NOMO-1 treated with DMSO at 0.1 percent for 48 hours (cell line): ENCODE results near the gene MICA.
A peak's percentile ranks its signal among the peaks of the same experiment; 100 is the strongest.
"Not testable (repeated sequence)": the region's sequence is repeated elsewhere in the genome, so short reads cannot be mapped to it uniquely, and the experiment has no call there.

Experiments
- DNase-seq: peaks from one replicate; lab custom pipeline; 2025; ENCODE audit not compliant: unreplicated experiment; lab: John Stamatoyannopoulos, UW

MICA gene

DNA sequence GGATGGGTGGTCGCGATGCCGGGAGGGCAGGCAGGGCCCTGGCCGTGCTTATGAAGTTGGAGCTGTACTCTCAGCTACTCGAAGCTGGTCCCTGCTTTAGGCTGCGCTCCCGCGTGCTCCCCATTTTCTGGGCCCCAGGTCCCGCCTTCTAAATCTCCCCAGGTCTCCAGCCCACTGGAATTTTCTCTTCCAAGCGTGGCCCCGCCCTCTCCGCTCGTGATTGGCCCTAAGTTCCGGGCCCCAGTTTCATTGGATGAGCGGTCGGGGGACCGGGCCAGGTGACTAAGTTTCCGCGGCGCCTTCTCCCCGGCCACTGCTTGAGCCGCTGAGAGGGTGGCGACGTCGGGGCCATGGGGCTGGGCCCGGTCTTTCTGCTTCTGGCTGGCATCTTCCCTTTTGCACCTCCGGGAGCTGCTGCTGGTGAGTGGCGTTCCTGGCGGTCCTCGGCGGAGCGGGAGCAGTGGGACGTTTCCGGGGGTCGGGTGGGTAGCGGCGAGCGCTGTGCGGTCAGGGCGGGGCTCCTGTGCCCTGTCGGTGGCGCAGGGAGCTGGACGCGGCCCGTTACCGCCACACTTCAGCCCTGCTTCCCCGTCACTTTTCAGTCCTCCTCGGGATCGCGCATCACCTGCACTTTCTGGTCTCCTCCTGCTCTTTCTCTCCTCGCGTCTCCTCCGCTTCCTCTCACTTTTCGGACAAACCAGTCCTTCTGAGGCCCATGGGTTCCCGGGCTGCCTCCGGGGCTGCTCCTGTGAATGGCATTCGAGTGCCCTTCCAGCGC, at the start of gene MICA:
Gene MICA (plus strand): TSS at position 313 of the 778 bp plus-strand sequence. CDS start 38 bp downstream, at position 351.
- DNase-seq: no peak

DNA sequence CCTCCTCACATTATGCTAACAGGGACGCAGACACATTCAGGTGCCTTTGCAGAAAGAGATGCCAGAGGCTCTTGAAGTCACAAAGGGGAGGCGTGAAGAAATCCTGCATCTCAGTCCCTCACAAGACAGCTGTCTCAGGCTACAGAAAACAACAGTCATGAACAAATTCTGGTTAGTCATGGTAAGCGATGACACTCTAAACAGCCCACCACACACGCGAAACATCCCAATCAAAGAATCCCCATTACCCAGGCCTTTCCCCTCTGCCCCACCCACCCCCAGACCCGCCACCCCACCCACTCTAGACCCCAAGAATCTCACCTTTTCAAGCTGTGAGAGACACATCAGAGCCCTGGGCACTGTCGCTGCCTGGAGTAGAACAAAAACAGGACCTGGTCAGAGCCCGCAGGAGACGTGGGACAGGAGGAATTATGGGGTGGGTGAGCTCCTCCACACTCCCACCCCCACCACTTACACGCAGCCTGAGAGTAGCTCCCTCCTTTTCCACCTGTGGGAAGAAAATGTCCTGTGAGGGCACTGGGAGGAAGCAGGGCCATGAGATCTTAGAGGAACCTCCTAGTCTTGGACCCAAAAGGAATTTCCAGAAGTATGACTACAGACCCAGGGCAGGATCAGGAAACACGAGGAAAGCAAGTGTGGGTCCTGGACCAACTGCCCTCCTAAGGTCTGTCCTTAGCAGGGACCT, 49.1 kb upstream of the MICA start:
- no peak for DNase-seq

DNA sequence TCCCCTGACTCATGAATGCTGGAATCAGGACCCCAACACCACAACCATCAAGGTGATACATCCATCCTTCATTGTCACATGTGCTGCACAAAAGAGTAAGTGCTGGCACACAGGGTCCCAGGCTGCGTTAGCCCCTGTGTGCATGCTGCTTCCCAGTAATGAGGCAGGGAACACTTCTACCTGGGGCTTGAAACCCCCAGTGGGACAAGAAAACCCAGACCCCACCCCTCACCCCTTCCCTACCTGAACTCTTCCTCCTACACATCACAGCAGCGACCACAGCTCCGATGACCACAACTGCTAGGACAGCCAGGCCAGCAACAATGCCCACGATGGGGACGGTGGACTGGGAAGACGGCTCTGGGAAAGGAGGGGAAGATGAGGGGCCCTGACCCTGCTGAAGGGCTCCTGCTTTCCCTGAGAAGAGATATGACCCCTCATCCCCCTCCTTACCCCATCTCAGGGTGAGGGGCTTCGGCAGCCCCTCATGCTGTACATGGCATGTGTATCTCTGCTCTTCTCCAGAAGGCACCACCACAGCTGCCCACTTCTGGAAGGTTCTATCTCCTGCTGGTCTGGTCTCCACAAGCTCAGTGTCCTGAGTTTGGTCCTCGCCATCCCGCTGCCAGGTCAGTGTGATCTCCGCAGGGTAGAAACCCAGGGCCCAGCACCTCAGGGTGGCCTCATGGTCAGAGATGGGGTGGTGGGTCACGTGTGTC, 48.4 kb upstream of the MICA start:
- no peak for DNase-seq

DNA sequence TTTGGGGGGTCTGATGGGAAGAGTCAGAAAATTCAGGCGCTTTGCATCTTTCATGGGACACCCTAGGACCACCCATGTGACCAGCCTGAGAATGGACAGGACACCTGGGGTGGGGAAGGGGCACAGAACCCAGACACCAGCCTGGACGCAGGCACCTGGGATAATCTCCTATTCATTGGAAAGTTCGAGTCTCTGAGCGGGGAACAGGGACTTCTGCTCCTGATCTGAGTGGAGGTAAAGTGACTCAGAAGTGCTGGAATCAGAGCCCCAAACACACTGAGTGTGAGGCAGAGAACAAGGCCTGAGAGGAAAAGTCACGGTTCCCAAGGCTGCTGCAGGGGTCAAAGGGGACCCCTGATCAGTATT, 47.8 kb upstream of the MICA start:
- no peak for DNase-seq

DNA sequence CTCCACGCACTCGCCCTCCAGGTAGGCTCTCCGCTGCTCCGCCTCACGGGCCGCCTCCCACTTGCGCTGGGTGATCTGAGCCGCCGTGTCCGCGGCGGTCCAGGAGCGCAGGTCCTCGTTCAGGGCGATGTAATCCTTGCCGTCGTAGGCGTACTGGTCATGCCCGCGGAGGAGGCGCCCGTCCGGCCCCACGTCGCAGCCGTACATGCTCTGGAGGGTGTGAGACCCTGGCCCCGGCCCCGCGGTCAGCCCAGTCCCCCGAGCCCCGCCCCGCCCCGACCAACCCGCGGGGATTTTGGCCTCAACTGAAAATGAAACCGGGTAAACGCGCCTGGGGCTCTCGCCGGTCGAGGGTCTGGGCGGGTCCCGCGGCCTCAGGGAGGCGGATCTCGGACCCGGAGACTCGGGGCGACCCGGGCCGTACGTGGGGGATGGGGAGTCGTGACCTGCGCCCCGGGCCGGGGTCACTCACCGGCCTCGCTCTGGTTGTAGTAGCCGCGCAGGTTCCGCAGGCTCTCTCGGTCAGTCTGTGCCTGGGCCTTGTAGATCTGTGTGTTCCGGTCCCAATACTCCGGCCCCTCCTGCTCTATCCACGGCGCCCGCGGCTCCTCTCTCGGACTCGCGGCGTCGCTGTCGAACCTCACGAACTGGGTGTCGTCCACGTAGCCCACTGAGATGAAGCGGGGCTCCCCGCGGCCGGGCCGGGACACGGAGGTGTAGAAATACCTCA, 47.0 kb upstream of the MICA start:
- DNase-seq: no peak

DNA sequence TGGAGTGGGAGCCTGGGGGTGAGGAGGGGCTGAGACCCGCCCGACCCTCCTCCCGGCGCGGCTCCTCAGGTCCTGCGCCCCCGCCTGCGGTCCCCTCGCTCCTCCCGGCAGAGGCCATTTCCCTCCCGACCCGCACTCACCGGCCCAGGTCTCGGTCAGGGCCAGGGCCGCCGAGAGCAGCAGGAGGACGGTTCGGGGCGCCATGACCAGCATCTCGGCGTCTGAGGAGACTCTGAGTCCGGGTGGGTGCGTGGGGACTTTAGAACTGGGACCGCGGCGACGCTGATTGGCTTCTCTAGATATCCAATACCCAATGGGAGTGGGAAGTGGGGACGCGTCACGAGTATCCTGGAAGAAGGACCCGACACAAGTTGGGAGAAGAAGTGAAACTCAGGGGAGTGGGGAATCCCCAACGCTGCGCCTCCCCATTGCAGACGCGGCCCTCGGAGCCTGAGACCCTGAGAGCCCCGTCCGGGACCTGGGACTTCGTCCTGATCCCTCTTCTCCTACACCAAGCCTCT, 46.4 kb upstream of the MICA start, which contains the start of gene HLA-B:
Gene HLA-B (minus strand): TSS at position 234 of the 521 bp plus-strand sequence. CDS start 21 bp downstream, at position 213.
- peak; percentile 78 for DNase-seq

DNA sequence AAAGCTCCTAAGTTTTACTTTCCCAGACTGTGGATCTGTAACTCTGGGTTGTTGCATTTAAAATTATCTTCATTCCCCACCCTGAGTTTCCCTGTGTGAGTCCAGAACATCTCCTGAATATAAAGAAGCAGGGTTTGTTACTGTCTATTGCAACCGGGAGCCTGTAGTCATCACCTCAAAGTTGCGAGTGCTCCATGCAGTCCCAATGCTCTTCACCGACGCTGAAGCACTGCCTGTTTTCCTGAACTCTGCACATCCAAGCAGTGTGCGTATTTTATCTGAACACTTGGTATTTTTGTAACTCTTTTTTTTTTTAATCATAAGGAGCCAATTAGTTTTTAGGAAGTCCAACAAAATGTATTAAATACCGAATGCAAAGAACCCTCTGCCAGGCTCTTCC, 45.5 kb upstream of the MICA start:
- DNase-seq: no peak

DNA sequence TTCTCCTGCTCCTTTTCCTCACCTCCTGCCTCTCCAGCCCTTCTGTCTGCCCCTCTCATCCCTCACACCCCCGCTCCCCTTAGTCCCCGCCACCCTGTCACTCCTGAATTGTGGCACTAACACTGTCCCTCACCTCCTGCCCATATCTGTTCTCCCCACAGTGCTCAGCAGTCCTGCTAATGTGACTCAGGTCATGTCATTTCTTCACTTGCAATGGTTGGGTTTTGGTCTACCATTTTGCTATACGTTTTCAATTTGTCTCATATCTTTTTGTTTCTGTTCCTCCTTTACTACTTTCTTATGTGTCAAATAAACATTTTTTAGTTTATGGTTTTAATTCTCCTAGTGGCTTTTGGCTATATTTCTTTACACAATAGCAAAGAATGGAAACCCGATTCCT, 45.1 kb upstream of the MICA start:
- no peak for DNase-seq

DNA sequence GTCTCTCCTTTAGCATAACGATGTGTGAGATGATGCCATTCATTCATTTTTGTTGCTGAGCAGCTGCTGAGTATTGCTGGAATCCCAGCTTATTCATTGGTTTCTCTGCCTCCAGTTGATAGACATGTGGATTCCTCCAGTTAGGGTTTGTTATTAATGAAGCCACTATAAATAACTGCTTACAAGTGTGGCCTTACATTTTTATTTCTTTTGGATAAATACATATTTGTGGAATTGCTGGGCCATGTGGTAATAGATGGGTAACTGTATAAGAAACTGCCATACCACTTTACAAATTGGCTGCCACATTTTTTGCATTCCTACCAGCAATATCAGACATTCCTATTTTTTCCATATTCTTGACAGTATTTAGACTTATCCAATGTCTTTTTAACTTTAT, 43.8 kb upstream of the MICA start:
- no peak for DNase-seq

DNA sequence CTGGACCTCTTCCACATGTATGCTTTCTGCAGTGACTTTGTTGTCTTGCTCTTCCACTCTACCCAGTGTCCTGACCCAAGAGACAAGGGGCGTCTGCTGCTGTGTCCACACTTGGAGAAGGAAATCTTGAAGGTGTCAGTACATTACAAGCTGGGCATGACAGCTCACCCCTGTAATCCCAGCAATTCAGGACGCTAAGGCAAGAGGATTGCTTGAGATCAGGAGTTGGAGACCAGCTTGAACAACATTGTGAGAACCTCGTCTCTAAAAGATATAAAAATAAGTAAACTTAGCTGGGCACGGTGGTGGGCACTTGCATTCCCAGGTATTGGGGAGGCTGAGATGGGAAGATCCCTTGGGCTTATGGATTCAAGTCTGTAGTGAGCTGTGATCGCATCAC, 40.6 kb upstream of the MICA start:
- no peak for DNase-seq

DNA sequence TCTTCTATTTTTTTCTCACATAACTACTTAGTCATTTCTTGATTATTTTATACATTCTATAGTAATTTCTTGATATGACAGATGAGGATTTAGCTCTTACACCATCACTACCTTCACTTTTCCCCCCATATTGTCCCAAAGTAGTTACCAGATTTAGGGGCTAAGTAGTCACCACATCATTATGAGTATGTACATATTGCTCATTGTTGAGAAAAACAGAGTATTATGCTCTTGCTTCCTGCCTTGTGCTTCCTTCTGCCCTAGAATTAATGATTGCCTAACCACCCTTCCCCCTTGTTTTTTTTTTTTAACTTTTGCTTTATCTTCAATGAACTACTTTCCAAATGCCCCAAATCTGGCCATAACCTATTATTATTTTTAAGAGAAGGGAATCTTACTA, 39.6 kb upstream of the MICA start:
- peak; percentile 57 for DNase-seq

DNA sequence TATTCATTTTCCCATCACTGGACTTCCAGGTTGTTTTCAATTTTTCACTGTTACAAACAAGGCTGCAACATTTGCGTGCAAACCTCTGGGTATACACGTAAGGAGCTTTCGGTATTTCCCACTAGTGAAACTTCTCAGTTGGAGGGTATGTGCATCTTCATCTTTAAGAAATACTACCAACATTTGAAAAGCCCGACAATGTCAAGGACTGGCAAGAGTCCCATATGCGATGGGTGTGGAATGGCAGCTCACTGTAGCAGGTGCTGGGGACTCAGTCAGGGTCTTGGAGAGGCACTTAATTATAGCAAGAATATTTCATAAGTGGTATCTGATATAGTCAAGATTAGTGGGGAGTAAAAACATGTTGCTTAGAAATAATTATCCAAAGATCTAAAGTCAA, 37.5 kb upstream of the MICA start:
- no peak for DNase-seq

DNA sequence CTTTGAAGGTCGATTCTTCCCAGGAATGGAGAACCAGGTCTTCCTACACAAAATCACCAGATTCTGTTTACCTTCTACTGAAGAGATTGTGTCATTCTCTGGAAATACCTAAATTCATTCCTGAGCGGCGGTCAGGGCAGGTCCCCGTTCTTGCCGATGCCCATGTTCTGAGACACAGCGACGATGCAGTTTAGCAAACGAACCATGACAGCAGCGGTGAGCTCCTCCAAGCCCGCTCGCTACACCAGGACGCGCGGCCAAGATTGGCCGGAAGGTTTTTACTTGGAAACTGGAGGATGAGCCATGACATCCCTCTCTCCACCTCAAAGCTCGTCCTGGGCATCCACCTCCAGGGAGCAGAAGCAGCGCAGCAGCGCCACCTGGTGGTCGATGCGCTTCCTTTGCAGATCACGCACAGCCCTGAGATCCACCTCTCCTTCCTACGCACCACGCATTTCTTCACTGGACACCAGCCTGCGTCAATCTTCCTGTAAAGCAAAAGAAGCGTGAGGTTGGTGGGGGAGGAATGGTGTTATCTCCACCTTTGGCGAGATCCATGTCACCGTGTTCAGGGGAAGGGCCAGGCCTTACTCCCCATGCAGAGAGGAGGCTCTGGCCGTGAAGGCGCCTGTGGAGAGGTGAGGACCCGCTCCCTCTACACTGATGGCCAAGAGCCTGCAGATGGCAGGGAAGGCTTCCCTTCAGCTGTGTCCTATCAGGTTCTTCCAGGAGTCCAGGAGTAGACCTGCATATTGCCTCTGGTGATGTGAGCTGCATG, 36.5 kb upstream of the MICA start:
- DNase-seq: peak; percentile 66

DNA sequence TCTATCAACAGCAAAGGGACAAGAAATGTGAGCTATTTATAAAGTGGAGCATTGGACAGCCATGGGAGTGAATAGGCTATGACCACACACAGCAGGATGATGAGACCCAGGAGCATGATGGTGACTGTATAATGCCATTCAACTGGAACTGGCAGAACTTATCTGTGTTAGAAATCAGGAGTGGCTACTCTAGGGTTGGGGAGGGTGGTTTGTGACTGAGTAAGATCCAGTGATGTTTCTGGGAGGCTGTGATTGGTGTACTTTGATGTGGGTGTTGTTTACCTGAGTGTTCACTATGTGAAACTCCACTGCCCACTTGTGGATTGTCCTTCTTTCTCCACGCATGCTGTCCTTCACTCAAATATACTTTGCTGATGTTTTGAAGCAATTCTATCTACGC, 34.9 kb upstream of the MICA start:
- no peak for DNase-seq

DNA sequence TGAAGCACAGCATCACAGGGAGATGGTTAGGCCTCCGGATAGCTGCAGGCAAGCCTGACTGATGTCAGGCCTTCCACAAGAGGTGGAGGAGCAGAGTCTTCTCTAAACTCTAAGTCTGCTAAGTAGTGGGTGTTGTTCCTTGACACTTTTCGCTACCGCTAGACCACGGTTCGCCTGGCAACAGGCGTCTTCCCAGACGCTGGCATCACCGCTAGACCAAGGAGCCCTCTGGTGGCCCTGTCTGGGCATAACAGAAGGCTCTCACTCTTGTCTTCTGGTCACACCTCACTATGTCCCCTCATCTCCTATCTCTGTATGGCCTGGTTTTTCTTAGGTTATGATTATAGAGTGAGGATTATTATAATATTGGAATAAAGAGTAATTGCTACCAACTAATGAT, 29.3 kb upstream of the MICA start:
- DNase-seq: not testable (repeated sequence)

DNA sequence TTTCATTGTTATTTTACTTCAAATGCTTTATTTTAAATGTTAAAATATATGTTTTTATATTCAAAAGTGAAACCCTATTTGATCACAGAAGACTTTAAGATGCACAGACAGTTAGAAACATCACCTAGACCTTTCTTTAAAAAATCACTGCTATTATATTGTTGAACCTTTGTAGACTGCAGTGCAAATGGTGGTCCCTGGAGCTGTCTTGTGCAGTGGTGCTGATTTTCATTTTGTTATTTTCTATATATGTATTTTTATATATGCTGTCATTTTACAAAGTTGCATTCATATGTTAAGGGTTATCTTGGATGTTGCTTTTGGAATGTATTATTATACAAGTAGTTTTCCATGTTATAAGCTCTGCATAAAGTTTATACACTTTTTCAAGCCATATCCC, 27.7 kb upstream of the MICA start:
- DNase-seq: no peak

DNA sequence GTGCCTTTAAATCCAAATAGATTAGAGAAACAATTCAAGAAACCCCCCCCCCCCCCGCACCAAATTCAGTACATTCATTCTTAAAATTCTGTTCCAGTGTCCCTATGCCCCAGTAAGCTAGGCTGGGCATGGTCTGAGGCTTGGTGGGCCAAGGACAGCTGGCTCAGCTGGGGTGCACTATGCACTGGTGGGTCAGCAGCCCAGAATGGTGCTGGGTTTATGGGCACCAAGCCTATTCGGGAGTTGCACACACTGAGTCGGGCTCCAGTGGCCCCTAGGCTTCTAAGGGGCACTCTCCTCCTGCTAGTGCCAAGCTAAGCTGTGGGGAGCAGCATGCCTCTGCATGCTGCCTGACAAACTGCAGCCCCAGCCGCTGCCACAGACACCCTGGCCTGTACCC, 26.4 kb upstream of the MICA start:
- no peak for DNase-seq

DNA sequence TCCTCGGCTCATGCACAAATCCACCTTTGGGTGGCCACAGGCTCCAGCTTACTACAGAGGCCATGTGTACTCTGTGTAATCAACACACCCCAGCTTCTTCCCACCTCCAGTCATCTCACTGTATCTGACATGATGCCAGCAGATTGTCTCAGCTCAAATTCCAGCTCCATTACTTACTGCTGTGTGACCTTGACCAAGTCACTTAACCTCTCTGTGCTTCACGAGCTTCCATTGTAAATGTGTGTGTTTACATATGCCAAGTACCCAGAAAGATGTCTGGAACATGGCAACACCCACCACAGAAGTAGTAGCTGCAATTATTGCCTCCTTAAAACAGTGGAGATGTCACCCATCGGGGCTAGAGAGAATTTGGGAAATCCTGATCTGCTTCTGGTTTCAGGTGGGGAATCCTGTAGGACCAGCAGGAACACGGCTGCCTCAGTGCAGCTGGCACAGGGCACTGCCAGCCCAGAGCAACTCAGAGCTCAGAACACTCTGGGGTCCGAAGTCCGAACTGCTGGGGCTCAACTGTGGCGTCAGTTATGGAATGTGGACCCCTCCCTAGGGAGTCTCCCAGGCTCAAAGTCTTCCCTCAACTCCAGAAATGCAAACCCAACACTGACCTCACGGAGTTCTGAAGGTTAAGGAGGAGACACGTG, 25.2 kb upstream of the MICA start:
- DNase-seq: no peak

DNA sequence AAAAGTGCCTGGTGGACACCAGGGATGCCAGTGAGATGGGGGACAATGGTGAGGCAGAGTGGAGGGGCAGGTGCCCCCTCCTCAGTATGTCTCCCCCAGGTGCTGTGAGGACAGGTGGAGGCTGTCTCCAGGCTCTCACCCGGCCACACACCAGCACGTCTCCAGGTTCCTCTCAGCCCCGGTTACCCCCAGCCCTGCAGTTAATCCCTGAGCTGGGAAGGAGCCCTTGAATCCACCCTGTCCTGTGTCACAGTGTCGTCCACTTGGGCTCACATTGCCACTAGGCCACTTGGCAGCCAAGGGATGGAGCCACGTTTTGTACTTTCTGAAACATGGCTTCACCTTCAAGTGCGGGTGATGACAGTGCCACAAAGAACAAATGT, 24.7 kb upstream of the MICA start:
- DNase-seq: no peak

DNA sequence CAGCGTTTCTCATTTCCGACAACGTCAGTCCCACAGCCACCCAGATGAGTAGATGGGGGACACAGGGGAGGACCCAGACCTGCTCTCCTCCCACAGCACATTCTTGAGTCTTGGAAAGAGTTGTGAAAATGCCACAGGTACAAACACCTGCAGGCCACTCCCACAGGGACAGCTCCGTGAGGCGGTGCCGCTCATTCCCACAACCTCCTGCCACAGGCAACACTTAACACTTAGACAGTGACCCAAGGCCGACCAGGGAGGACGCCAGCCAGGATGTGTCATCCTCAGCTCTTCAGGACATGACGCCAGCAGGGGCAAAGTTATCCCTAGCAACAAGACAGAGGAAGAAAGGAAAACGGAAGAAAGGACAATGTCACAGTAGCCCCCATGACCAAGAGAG, 23.5 kb upstream of the MICA start:
- no peak for DNase-seq
